HEK293T (cell line): ENCODE measurements around the gene ANKRD11.
"Not testable (repeated sequence)": the region's sequence is repeated elsewhere in the genome, so short reads cannot be mapped to it uniquely, and the experiment has no call there.

Source experiments
- CTCF ChIA-PET: fragments of 350-600 bp; formaldehyde crosslinking; extraction: SDS; loops from one replicate; lab custom pipeline; 2021; ENCODE audit warnings: antibody characterized with exemption, inconsistent platforms; lab: Yijun Ruan, JAX
- POLR2A ChIA-PET: fragments of 350-600 bp; formaldehyde crosslinking; extraction: SDS; loops from one replicate; lab custom pipeline; 2020; ENCODE audit warnings: antibody characterized with exemption, inconsistent platforms; lab: Yijun Ruan, JAX
- DNase-seq: peaks from one replicate; pipeline ENCODE4 v3.0.0; 2012; ENCODE audit warnings: mixed read lengths; ENCODE audit errors: extremely low spot score
- ARNT ChIP-seq: fragments of 450-650 bp; IDR thresholded peaks from 2 replicates; pipeline ENCODE4 v1.6.1; 2017; ENCODE audit warnings: mild to moderate bottlenecking
- BHLHE40 ChIP-seq: fragments of 450-650 bp; IDR thresholded peaks from 2 replicates; pipeline ENCODE4 v1.6.1; 2016; ENCODE audit warnings: mild to moderate bottlenecking, moderate library complexity, borderline replicate concordance
- CTBP1 ChIP-seq: fragments of 450-650 bp; IDR thresholded peaks from 2 replicates; pipeline ENCODE4 v1.6.1; 2016; ENCODE audit warnings: borderline replicate concordance
- ELF4 ChIP-seq: fragments of 450-650 bp; IDR thresholded peaks from 2 replicates; pipeline ENCODE4 v1.6.1; 2017; ENCODE audit warnings: antibody characterized with exemption
- FOXA1 ChIP-seq: fragments of 450-650 bp; IDR thresholded peaks from 2 replicates; pipeline ENCODE4 v1.6.1; 2016; ENCODE audit warnings: mild to moderate bottlenecking
- FOXK2 ChIP-seq: fragments of 450-650 bp; IDR thresholded peaks from 2 replicates; pipeline ENCODE4 v1.6.1; 2016; ENCODE audit warnings: mild to moderate bottlenecking
- FOXM1 ChIP-seq: fragments of 450-650 bp; IDR thresholded peaks from 2 replicates; pipeline ENCODE4 v1.6.1; 2017; ENCODE audit warnings: mild to moderate bottlenecking, borderline replicate concordance
- HDGF ChIP-seq: fragments of 450-650 bp; IDR thresholded peaks from 2 replicates; pipeline ENCODE4 v1.6.1; 2017; ENCODE audit warnings: antibody characterized with exemption, borderline replicate concordance
- L3MBTL2 ChIP-seq: fragments of 450-650 bp; conservative IDR thresholded peaks from 2 replicates; pipeline ENCODE4 v1.6.1; 2016; ENCODE audit warnings: mild to moderate bottlenecking
- LEF1 ChIP-seq: fragments of 450-650 bp; IDR thresholded peaks from 2 replicates; pipeline ENCODE4 v1.6.1; 2017; ENCODE audit warnings: mild to moderate bottlenecking, borderline replicate concordance
- NFRKB ChIP-seq: fragments of 450-650 bp; IDR thresholded peaks from 2 replicates; pipeline ENCODE4 v1.6.1; 2016; ENCODE audit warnings: mild to moderate bottlenecking, moderate library complexity
- SP1 ChIP-seq: fragments of 450-650 bp; IDR thresholded peaks from 2 replicates; pipeline ENCODE4 v1.6.1; 2017
- SUZ12 ChIP-seq: fragments of 450-650 bp; IDR thresholded peaks from 2 replicates; pipeline ENCODE4 v1.6.1; 2016; ENCODE audit warnings: mild to moderate bottlenecking
- TARDBP ChIP-seq: fragments of 450-650 bp; IDR thresholded peaks from 2 replicates; pipeline ENCODE4 v1.6.1; 2016
- ZNF384 ChIP-seq: fragments of 450-650 bp; IDR thresholded peaks from 2 replicates; pipeline ENCODE4 v1.6.1; 2016
- TF ChIP-seq, protein P1 (sequence below): fragments of 450-650 bp; IDR thresholded peaks from 2 replicates; pipeline ENCODE4 v1.6.1; 2016

Gene ANKRD11

DNA sequence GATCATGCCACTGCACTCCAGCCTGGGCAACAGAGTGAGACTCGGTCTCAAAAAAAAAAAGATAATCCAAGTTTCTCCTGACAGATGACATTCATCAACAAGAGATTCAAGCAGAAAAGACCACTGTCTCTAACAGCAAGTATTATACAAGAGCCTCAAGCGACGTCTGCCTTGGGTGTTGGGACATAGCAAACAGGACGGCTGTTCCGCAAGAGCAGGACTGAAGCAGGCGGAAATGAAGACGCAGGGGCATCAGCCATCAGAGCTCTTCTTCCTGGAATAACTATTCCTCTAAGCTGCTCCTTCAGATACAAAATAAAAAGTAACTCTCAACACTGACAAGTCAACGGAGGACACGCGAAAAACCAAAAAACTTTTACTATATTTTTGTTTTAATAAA, 54.0 kb downstream of the ANKRD11 start:
- no peak for TF ChIP-seq SUZ12
- TF ChIP-seq ELF4: no peak
- TF ChIP-seq ZNF384: no peak
- TF ChIP-seq NFRKB: no peak
- TF ChIP-seq L3MBTL2: no peak
- no peak for TF ChIP-seq BHLHE40
- TF ChIP-seq FOXK2: no peak
- no peak for TF ChIP-seq SP1
- no peak for TF ChIP-seq CTBP1
- TF ChIP-seq ARNT: no peak
- no peak for TF ChIP-seq TARDBP
- TF ChIP-seq, protein P1, sequence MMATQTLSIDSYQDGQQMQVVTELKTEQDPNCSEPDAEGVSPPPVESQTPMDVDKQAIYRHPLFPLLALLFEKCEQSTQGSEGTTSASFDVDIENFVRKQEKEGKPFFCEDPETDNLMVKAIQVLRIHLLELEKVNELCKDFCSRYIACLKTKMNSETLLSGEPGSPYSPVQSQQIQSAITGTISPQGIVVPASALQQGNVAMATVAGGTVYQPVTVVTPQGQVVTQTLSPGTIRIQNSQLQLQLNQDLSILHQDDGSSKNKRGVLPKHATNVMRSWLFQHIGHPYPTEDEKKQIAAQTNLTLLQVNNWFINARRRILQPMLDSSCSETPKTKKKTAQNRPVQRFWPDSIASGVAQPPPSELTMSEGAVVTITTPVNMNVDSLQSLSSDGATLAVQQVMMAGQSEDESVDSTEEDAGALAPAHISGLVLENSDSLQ: no peak
- no peak for TF ChIP-seq FOXM1
- no peak for TF ChIP-seq FOXA1
- TF ChIP-seq HDGF: no peak
- no peak for TF ChIP-seq LEF1
- CTCF ChIA-PET: no interaction called here
- POLR2A ChIA-PET: no interaction called here
- no peak for DNase-seq

DNA sequence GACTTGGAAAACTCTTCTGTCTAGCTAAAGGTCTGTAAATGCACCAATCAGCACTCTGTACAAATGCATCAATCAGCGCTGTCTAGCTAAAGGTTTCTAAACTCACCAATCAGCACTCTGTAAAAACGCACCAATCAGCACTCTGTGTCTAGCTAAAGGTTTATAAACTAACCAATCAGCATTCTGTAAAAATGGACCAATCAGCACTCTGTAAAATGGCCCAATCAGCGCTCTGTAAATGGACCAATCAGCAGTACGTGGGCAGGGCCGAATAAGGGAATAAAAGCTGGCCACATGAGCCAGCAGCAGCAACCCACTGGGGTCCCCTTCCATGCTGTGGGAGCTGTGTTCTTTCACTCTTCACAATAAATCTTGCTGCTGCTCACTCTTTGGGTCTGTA, 55.3 kb downstream of the ANKRD11 start:
- POLR2A ChIA-PET: not testable (repeated sequence)

DNA sequence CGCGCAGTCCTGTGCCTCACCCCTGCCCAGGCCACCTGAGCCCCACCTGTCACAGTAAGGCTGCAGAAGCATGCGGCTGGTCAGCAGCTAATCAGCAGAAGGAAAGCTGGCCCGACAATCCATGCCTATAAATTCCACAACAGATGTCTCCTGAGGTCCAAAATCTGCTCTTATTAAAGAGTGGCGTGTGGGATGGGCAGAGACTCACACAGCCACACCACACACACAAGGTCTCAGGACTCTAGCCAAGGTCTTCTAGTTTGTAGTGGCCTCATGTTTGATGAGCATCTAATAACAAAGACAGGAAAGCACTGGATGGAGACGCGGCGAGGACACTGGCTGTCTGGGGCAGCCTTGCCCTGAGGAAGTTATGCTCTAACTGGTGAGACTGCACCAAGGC, 55.9 kb downstream of the ANKRD11 start:
- TF ChIP-seq, protein P1: no peak
- TF ChIP-seq CTBP1: no peak
- no peak for TF ChIP-seq L3MBTL2
- TF ChIP-seq FOXA1: no peak
- DNase-seq: no peak
- CTCF ChIA-PET: no interaction called here
- POLR2A ChIA-PET: no interaction called here

More for the DNA sequence above, 55.3 kb downstream of the ANKRD11 start:
- DNase-seq, CTCF ChIA-PET: not testable (repeated sequence)

DNA sequence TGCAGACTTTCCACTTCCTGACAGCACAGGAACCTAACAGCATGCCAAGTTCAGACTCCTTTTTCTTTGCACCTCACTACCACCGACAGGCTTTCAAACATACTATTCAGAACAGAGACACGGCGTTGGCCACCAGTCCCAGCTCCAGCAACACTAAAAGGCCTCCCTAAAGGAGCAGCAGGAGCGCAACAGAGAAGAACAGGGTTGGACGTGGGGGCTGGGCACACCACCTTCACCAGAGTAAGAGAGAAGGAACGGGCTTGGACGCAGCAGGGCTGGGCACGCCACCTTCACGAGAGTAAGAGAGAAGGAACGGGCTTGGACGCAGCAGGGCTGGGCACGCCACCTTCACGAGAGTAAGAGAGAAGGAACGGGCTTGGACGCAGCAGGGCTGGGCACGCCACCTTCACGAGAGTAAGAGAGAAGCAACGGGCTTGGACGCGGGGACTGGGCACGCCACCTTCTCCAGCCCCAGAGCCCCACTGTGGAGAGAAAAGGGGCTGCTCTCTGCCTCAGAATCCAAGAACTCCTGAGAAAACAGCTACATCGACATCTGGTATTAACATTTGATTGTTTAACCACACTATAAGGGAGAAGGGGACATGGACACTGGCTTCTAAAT, 56.9 kb downstream of the ANKRD11 start:
- POLR2A ChIA-PET, CTCF ChIA-PET, DNase-seq: not testable (repeated sequence)

DNA sequence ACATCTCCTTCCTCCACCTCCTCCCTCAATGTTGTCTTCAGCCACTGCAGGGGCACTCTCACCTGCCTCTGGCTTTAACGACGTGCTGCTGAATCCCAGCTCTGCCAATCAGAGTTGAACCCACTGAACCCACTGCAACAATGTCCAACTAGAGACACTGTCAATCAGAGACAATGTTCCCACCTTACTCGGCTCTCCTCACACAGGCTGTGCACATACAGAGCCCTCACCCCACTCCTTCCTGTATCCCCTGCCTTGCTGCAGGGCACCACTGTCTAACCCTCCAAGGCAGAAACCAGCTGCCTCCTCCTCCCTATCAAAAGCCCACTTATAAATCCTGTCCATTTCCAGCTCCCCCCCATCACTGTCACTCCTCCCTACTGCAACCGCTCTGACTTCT, 58.7 kb downstream of the ANKRD11 start:
- DNase-seq: no peak
- TF ChIP-seq HDGF (no peak), TARDBP (no peak), ELF4 (no peak), ARNT (no peak), ZNF384 (no peak), CTBP1 (no peak), L3MBTL2 (no peak), FOXM1 (no peak), BHLHE40 (no peak), FOXK2 (no peak), SP1 (no peak)
- TF ChIP-seq, protein P1: no peak
- POLR2A ChIA-PET: no interaction called here
- CTCF ChIA-PET: no interaction called here

DNA sequence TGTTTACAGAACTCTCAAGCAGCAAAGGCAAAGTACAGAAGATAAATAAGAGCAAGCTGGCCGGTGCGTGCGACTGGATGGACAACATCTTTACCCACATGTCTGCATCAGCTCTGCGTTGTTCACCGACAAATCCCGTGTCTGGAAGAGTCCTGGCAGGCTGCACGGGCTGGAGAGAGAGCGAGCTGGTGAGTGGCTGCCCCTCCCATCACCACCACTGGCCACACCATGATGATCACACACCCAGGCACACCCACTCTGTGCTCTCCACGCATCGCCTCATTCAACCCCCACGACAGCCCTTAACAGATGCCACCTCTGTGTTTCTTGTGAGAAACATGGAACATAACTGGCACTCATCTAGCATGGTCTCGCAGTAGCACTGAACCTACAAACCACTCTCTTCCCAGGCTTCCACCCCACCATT, 59.2 kb downstream of the ANKRD11 start:
- TF ChIP-seq BHLHE40 (no peak), L3MBTL2 (no peak), ZNF384 (no peak), FOXM1 (no peak), FOXA1 (no peak), HDGF (no peak), SP1 (no peak), FOXK2 (no peak), SUZ12 (no peak), TARDBP (no peak), ARNT (no peak), LEF1 (no peak)
- TF ChIP-seq, protein P1: no peak
- CTCF ChIA-PET: no interaction called here

More for the DNA sequence above, 59.2 kb downstream of the ANKRD11 start:
- no peak for DNase-seq
- POLR2A ChIA-PET: no interaction called here
